Bronchial epithelial cell (primary cell): ENCODE results near the gene ELANE. TPM values are rescaled to one million over a fixed set of nuclear protein-coding genes. Genes with fewer than 3 reads are reported as not detected.
A peak's percentile ranks its signal among the peaks of the same experiment; 100 is the strongest.
"Not testable (repeated sequence)": the region's sequence is repeated elsewhere in the genome, so short reads cannot be mapped to it uniquely, and the experiment has no call there.

Source experiments
- DNase-seq: peaks from one replicate; pipeline ENCODE4 v3.0.0-alpha.2; 2010; ENCODE audit warnings: low read depth
- FAIRE-seq: peaks from 2 replicates; lab custom pipeline; 2011; peaks lifted over from hg19 to GRCh38; lab: Jason Lieb, UNC
- H3K27me3 ChIP-seq: 2 replicates; pipeline ENCODE4 v1.5.1; 2011; ENCODE audit warnings: low read length; ENCODE audit not compliant: control insufficient read depth, insufficient read depth
- H3K36me3 ChIP-seq: 2 replicates; pipeline ENCODE4 v1.5.1; 2011; ENCODE audit warnings: low read length; ENCODE audit not compliant: control insufficient read depth, insufficient read depth
- H3K4me3 ChIP-seq: 2 replicates; pipeline ENCODE4 v1.5.1; 2011; ENCODE audit warnings: mild to moderate bottlenecking, low read depth, low read length, control low read depth
- CTCF ChIP-seq: IDR thresholded peaks from 2 replicates; pipeline ENCODE4 v1.5.1; 2011; ENCODE audit warnings: mild to moderate bottlenecking, moderate library complexity, low read length, control low read depth, inconsistent platforms; ENCODE audit not compliant: insufficient read depth, severe bottlenecking
- total RNA-seq: library from RNA; depleted of rRNA; stranded (reverse); fragments of >200 nt; gene quantifications from 2 replicates; pipeline ENCODE4 v1.2.1, GENCODE V29; 2014

The ELANE gene
- total RNA-seq, 1 donor from 2014 or later: not detected

- no peak for DNase-seq
- Histone ChIP-seq H3K4me3 (no peak overlapping the region), H3K36me3 (peaks cover 19% of the 10 kb centered on the region), H3K27me3 (no peaks in the 10 kb centered on the region)
- TF ChIP-seq CTCF: no peak
- FAIRE-seq: no peak
These were observed 24.7 kb downstream of the ELANE start for GRCh38 chr19:876780-877314.

- H3K4me3 ChIP-seq, DNase-seq, FAIRE-seq, H3K27me3 ChIP-seq: not testable (repeated sequence)
- H3K36me3 ChIP-seq: peaks cover 29% of the 10 kb centered on the region
These were observed 26.0 kb downstream of the ELANE start for GRCh38 chr19:877992-878660.

GRCh38 chr19:878751-879561 is 26.9 kb downstream of the ELANE start:
- not testable (repeated sequence) for DNase-seq, H3K27me3 ChIP-seq, H3K4me3 ChIP-seq
- FAIRE-seq: peak; percentile 100
- peaks cover 33% of the 10 kb centered on the region for H3K36me3 ChIP-seq

- Histone ChIP-seq H3K4me3 (no peak overlapping the region), H3K36me3 (peaks cover 35% of the 10 kb centered on the region), H3K27me3 (no peaks in the 10 kb centered on the region)
- no peak for FAIRE-seq
- no peak for DNase-seq
- TF ChIP-seq CTCF: no peak
These were observed 27.8 kb downstream of the ELANE start for GRCh38 chr19:879711-880438.

- H3K4me3 ChIP-seq: no peak overlapping the region
- H3K36me3 ChIP-seq: peaks cover 42% of the 10 kb centered on the region
- no peak for TF ChIP-seq CTCF
- H3K27me3 ChIP-seq: no peaks in the 10 kb centered on the region
- FAIRE-seq (no peak), DNase-seq (no peak)
These were observed 29.4 kb downstream of the ELANE start for GRCh38 chr19:881385-882071.

GRCh38 chr19:882871-883497 is 30.9 kb downstream of the ELANE start:
- Histone ChIP-seq H3K27me3 (no peaks in the 10 kb centered on the region), H3K36me3 (peaks cover 38% of the 10 kb centered on the region), H3K4me3 (no peak overlapping the region)
- no peak for FAIRE-seq
- no peak for TF ChIP-seq CTCF
- no peak for DNase-seq
